Upper lobe of right lung (tissue), 1 donor: ENCODE measurements around the gene DYRK1A. TPM values are rescaled to one million over a fixed set of nuclear protein-coding genes. Genes with fewer than 3 reads are reported as not detected.

Experiments
- ATAC-seq: fragments of 200-7000 bp; cut with Tn5 transposase; one replicate; pipeline ENCODE4 v1.9.1; 2020; ENCODE audit warnings: mild to moderate bottlenecking, moderate library complexity
- DNase-seq: peaks from one replicate; pipeline ENCODE4 v3.0.0-alpha.2; 2020
- H3K27ac ChIP-seq: fragments of 200-600 bp; one replicate; pipeline ENCODE4 v1.8.0; 2022
- H3K27me3 ChIP-seq: fragments of 200-600 bp; one replicate; pipeline ENCODE4 v1.8.0; 2022; ENCODE audit warnings: mild to moderate bottlenecking
- H3K36me3 ChIP-seq: fragments of 200-600 bp; one replicate; pipeline ENCODE4 v1.8.0; 2022
- H3K4me1 ChIP-seq: fragments of 200-600 bp; one replicate; pipeline ENCODE4 v1.8.0; 2022
- H3K4me3 ChIP-seq: fragments of 200-600 bp; one replicate; pipeline ENCODE4 v1.8.0; 2022; ENCODE audit warnings: mild to moderate bottlenecking
- H3K9me3 ChIP-seq: fragments of 200-600 bp; one replicate; pipeline ENCODE4 v1.8.0; 2022
- intact Hi-C: fragments of 100-400 bp; cut with DNase I; formaldehyde crosslinking; loops from one replicate; pipeline ENCODE4 v1.11.0; 2022
- total RNA-seq: library from RNA; stranded (reverse); fragmentation: NEBNext Ultra II Directional; extraction: Animal tissue kit (Norgen Biotek cat#: 25700); gene quantifications from one replicate; pipeline ENCODE4 v1.2.1, GENCODE V29; 2021
- TF ChIP-seq, protein P1 (sequence below): fragments of 200-600 bp; IDR thresholded peaks from one replicate; pipeline ENCODE4 v1.8.0; 2022; ENCODE audit warnings: antibody characterized with exemption
- donor health status: DM: no; HTN: yes; CAD: no; lungs with severe emphysema.

DYRK1A gene
- total RNA-seq, 1 donor from 2014 or later: 70.9 TPM

DNA sequence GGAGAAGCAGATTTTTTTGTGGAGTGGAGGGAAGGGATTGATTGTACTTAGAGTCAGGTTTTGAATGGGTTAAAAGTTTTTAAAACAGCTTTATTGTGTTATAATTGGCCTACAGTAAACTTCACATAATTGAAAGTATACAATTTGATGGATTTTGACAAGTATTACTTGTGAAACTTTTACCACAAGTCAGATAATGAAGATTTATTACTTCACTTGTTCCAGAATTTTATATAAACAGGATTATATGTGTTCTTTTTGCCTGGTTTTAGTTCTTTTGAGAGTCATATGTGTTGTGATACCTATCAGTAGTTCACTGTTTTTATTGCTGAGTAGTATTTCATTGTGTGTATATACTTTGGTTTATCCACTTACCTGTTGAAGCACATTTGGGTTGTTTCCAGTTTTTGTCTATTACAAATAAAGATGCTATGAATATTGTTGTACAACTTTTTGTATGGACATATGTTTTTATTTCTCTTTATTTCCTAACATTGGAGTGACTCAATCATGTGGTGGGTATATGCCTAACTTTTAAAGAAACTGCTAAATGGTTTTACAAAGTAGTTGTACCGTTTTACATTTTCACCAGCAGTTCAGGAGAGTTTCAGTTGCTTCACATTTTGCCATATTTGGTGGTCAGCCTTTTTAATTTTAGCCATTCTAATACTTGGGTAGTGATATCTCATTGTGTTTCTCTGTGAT, 71.0 kb downstream of the DYRK1A start:
- no peaks in the 10 kb centered on the region for H3K4me1 ChIP-seq
- no peak overlapping the region for H3K4me3 ChIP-seq
- no peak for ATAC-seq
- H3K36me3 ChIP-seq: no peaks in the 10 kb centered on the region
- intact Hi-C loops: no loop called here
- TF ChIP-seq, protein P1, sequence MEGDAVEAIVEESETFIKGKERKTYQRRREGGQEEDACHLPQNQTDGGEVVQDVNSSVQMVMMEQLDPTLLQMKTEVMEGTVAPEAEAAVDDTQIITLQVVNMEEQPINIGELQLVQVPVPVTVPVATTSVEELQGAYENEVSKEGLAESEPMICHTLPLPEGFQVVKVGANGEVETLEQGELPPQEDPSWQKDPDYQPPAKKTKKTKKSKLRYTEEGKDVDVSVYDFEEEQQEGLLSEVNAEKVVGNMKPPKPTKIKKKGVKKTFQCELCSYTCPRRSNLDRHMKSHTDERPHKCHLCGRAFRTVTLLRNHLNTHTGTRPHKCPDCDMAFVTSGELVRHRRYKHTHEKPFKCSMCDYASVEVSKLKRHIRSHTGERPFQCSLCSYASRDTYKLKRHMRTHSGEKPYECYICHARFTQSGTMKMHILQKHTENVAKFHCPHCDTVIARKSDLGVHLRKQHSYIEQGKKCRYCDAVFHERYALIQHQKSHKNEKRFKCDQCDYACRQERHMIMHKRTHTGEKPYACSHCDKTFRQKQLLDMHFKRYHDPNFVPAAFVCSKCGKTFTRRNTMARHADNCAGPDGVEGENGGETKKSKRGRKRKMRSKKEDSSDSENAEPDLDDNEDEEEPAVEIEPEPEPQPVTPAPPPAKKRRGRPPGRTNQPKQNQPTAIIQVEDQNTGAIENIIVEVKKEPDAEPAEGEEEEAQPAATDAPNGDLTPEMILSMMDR: no peak
- DNase-seq: no peak
- H3K27me3 ChIP-seq: no peaks in the 10 kb centered on the region
- no peaks in the 10 kb centered on the region for H3K9me3 ChIP-seq
- no peak overlapping the region for H3K27ac ChIP-seq

DNA sequence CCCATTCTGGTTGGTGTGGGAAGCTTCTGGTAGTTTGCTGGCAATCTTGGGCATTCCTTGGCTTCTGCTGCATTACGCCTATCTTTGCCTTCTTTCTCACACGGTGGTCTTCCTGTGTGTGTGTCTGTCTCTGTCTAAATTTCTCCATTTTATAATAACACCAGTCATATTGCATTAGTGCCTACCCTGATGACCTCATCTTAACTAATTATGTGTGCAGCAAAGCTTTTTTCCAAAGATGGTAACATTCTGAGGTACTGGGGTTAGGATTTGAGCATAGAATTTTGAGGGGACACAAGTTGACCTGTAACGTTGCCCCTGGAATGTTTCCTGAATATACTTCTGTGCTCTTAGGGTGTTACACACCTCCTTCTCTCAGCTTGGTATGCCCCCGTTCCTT, 77.1 kb downstream of the DYRK1A start:
- intact Hi-C loops: loop anchor here (10.0 kb wide), 1 partner anchor 69 kb away; no protein-coding TSS in a partner anchor
- TF ChIP-seq, protein P1: no peak

DNA sequence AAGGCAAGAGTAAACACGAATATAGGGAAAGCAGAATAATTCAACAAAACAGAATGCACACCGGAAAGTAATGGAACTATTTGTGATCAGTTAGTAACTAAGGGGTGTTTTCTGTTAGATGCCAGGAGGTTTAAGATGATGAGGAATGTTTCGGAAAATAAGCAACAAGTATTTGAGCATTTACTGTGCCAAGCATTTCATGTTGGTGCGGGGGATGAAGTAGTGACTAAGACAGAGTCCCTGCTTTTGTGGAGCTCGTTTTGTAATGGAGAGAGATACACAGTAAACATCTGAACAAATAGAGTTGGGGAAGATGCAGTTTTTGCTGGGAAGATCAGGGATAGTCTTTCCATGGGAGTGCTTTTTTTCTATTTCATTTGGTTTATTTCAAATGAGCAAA, 78.7 kb downstream of the DYRK1A start:
- ATAC-seq (no peak), DNase-seq (no peak)
- H3K4me1 ChIP-seq: peaks cover 14% of the 10 kb centered on the region

More for the DNA sequence above, 77.1 kb downstream of the DYRK1A start:
- no peaks in the 10 kb centered on the region for H3K9me3 ChIP-seq
- ATAC-seq (no peak), DNase-seq (no peak)
- no peaks in the 10 kb centered on the region for H3K36me3 ChIP-seq
- H3K27ac ChIP-seq: no peak overlapping the region
- H3K4me3 ChIP-seq: no peak overlapping the region
- H3K4me1 ChIP-seq: peaks cover 14% of the 10 kb centered on the region
- no peaks in the 10 kb centered on the region for H3K27me3 ChIP-seq

DNA sequence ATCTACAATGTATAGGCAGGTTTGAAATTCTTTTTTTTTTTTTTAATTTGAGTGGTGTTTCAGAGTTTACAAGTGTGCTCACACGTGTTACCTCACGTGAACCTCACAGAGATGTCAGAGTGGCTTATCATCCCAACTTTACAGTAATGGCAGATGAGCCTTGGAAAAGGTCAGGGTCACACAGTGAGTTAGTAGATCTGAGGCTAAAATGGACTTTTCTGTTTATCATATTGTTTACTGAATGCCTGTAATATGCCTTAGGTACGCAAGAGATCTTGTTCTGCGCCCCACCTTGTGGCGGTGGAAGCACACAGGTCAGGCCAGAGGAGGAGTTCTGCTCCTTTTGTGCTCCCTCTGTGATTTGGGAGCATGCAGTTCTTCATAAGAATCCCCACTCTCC, 80.0 kb downstream of the DYRK1A start:
- intact Hi-C loops: loop anchor here (10.0 kb wide), 1 partner anchor 72 kb away; no protein-coding TSS in a partner anchor
- TF ChIP-seq, protein P1: no peak
- Histone ChIP-seq H3K36me3 (no peaks in the 10 kb centered on the region), H3K4me3 (no peak overlapping the region), H3K9me3 (no peaks in the 10 kb centered on the region), H3K27ac (no peak overlapping the region), H3K27me3 (no peaks in the 10 kb centered on the region), H3K4me1 (peaks cover 14% of the 10 kb centered on the region)
- ATAC-seq: no peak
- no peak for DNase-seq

More for the DNA sequence above, 78.7 kb downstream of the DYRK1A start:
- intact Hi-C loops: loop anchor here (10.0 kb wide), 1 partner anchor 70 kb away; no protein-coding TSS in a partner anchor
- no peak overlapping the region for H3K27ac ChIP-seq
- TF ChIP-seq, protein P1: no peak
- no peaks in the 10 kb centered on the region for H3K9me3 ChIP-seq
- no peaks in the 10 kb centered on the region for H3K36me3 ChIP-seq
- H3K27me3 ChIP-seq: no peaks in the 10 kb centered on the region
- H3K4me3 ChIP-seq: no peak overlapping the region

DNA sequence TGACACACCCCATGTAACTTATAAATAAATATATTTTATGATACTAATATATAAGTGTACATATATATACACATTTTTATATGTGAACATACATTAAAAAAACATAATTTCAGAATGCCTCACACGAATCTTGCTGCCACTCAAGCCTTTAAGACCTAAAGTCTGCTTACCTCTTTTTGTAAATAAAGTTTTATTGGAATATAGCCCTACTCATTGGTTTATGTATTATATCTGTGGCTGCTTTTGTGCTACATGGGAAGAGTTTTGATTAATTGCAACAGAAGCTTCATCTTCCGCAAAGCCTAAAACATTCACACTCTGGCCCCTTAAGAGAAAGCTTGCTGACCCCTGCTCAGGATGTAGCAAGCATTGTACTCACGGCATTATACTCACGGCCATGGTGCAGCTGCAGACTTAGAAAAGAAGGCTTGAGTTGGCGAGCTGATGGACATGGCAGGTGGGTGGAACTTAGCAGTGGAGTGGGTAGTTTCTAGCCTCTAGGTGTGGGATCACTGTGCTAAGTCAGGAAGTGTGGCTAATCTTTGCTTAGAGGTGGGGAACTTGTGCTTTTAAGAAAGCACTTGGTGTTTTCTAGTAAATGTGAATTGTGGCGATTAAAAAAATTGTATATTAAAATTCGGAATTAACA, 80.8 kb downstream of the DYRK1A start:
- DNase-seq (no peak), ATAC-seq (no peak)
- Histone ChIP-seq H3K4me3 (no peak overlapping the region), H3K4me1 (peaks cover 14% of the 10 kb centered on the region), H3K27me3 (no peaks in the 10 kb centered on the region), H3K9me3 (no peaks in the 10 kb centered on the region), H3K36me3 (no peaks in the 10 kb centered on the region), H3K27ac (no peak overlapping the region)
- intact Hi-C loops: loop anchor here (10.0 kb wide), 1 partner anchor 73 kb away; no protein-coding TSS in a partner anchor
- TF ChIP-seq, protein P1: no peak
